Measurements from ENCODE around the gene PTPRD. TPM values are rescaled to one million over a fixed set of nuclear protein-coding genes. Genes with fewer than 3 reads are reported as not detected.
"Not testable (repeated sequence)": the region's sequence is repeated elsewhere in the genome, so short reads cannot be mapped to it uniquely, and the experiment has no call there.

PTPRD gene
- polyA plus RNA-seq, 3 donors, result 114 to 130 (median 117) TPM

DNA sequence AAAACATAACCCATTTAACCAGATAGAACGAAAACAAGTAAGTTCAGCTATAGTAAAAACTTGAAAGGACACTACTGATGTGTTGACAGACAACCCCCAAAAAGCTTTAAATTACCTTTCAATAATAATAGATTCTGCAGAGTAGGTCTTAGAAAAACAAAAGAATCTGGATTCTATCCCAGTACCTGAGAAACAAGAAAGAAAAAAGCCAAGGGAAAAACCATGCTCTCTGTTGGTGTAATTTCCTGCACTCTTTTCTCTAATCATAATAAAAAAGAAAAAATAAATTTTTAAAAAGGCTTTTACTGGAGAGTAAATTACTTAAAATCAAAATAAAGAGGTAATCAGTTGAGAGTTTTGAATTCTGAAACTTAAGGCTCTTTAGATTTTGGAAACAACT, 1090.4 kb downstream of the PTPRD start:
- DNase-seq (ENCODE audit: extremely low read depth in 1 of 11, low read depth in 9 of 11, low spot score in 4 of 11), result no peak

DNA sequence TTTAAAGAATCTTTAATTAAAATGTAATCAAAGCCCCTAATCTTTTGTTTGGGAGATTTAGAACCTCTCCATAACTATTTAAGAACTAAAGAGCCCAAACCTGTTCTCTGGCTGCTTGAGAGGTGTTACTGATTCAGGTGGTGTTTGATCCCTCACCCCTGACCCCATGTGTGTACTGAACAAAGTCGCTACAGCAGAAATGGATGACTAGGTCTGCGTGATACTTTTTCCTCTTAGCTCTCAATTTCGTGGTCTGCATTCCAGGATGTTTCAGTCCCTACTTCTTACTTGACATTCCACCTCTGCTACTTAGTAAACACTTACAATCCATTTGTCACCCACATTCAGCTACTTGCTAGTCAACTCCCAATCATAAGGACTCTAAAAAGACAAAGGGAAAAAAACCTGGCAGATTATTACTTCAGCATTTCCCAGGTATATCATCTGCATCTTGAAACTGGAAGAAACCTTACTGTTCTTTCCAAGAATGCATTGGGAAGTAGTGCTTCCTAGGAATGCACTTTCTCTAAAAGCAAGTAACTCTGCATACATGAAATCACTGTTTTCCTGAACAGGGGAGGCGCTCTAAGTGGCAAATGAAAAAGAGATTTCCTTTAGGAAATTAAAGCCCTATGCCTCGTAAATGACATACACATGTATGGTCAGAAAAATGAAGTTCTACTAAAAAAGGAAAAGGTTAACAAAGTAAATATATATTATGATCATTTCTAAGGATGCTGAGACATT, 1091.6 kb downstream of the PTPRD start:
- DNase-seq (ENCODE audit: extremely low read depth in 1 of 11, low read depth in 9 of 11, low spot score in 4 of 11), result no peak

DNA sequence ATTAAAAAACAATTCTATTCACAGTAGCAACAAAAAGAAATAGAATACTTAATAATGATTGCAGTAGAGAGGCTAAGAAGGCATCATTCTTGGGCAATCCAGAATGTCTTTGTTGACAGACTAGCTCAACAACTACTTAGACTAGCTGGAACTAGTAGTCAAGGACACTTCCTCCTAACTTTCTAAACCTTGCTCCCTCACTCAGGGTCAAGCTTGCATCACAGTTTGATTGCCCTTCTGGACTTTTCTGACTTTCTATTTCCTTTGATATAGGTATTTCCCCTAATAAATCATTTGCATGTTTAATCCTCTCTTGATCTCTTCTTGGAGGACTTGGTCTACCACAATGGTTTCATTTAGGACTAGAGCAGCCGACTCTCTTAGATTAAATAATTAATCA, 1107.9 kb downstream of the PTPRD start:
- no peak for DNase-seq (ENCODE audit: extremely low read depth in 1 of 11, low read depth in 9 of 11, low spot score in 4 of 11)

DNA sequence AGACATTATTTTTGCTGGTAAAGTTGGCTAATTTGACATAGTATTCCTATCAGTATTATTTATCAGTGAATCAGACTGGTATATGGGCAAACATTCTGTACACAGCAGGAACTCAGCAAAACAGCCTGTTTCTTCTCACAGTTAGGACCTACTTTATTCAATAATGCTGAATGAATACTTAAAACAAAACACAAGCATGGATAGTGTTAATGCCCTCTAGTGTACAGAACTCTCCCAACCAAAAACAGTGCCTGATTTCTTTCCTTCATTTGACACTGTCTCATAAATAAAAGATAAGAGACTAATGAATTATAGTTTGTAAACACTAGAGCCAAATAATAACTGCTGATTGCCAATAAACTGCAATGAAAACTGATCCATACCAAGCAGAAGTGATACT, 1113.3 kb downstream of the PTPRD start:
- peak in 1 of 11 donors; percentile 8 for DNase-seq (ENCODE audit: extremely low read depth in 1 of 11, low read depth in 9 of 11, low spot score in 4 of 11)

DNA sequence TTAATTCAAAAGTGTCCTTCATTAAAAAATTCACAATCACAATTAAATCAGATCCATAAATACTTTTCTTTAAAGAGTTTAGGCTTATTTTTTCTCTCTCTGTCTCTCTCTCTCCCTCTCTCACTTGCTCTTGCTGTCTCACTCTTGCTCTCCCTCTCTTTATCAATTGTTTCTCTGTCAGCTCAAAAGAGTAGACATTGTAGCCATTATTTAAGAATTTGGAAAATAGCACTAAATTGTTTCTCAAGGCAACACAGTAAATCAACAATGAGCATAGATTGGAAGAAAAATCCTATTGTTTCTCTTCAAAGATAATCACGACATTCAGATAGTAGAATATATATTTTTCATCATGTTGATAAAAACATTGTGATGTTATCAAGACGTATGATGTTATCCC, 1114.0 kb downstream of the PTPRD start:
- no peak for DNase-seq (ENCODE audit: extremely low read depth in 1 of 11, low read depth in 9 of 11, low spot score in 4 of 11)

DNA sequence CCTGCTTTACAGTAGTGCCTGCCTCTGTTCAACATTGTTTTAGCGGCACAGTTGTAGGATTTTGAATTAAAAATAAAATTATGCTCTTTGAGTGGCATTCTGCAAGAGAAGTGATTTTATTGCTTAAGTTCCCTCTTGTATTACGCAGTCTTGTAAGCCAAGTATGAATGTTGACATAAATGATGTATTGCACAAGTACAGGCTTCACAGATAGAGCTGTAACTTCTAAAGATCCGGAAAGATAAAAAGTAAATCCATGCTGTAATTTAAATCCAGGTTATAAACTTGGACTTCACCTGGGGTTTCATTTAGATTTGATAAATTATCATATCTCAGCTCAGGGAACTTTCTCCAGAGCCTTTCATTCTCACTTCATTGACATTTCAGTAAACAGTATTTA, 1114.7 kb downstream of the PTPRD start:
- DNase-seq (ENCODE audit: extremely low read depth in 1 of 11, low read depth in 9 of 11, low spot score in 4 of 11), result no peak

DNA sequence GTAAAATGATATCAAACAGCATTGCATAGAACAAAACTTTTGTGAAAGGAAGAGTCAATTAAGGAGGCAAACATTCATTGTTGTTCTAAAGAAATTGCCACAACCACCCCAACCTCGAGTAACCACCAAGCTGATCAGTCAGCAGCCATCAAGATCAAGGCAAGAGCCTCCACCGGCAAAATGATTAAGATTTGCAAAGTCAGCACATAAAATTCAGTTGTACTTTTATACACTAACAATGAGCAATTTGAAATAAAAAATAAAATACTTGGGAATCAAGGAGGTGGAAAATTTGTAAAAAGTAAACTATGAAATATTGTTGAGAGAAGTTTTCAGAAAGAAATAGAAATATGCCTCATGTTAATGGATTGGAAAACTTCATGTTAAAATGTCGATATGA, 1118.5 kb downstream of the PTPRD start:
- no peak for DNase-seq (ENCODE audit: extremely low read depth in 1 of 11, low read depth in 9 of 11, low spot score in 4 of 11)

DNA sequence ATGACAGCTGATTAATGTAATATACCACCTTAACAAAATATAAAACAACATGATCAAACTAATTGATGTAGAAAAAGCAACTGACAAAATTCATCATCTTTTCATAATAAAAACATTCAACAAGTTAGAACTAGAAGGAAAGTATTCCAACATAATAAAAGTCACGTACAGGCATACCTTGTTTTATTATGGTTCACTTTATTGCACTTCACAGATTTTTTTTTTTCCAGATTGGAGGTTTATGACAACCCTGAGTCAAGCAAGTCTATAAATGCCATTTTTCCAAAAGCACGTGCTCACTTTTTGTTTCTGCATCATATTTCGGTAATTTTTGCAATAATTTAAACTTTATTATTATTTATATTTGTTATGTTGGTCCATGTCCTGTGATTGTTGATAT, 1120.3 kb downstream of the PTPRD start:
- no peak for DNase-seq (ENCODE audit: extremely low read depth in 1 of 11, low read depth in 9 of 11, low spot score in 4 of 11)

DNA sequence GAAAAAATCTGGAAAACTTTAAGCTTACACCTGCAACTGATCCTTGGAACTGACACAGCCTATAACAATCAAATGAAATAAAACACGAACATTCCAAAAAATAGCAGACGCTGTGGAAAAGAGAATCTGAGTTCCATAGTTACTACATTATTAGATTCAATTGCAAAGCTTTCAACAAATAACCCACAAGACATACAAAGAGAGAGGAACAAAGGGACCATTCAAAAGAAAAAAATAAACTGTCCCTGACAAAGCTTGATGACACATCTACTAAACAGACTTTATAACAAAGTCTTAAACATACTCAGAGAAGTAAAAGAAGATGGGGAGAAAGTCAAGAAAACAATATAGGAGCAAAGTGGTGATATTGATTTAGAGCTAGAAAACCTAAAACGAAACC, 1123.6 kb downstream of the PTPRD start:
- no peak for DNase-seq (ENCODE audit: extremely low read depth in 1 of 11, low read depth in 9 of 11, low spot score in 4 of 11)

DNA sequence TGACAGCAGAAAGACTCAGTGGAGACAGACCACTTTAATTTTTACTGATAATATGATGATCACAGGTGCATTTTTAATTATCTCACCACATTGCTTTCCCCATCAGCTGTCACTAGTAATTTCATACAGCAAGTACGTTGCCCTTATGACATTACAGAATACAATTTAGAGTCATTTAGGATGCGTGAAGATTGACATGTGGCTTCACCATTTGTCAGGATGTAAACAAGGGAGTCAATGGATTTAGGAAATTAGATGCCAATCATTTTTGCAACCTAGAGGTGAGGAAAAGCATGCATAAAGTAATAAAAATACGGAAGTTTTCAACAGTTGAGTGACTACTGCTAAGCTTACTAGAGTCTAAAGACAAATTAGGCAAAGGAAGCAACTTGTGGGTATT, 1129.6 kb downstream of the PTPRD start:
- no peak for DNase-seq (ENCODE audit: extremely low read depth in 1 of 11, low read depth in 9 of 11, low spot score in 4 of 11)

DNA sequence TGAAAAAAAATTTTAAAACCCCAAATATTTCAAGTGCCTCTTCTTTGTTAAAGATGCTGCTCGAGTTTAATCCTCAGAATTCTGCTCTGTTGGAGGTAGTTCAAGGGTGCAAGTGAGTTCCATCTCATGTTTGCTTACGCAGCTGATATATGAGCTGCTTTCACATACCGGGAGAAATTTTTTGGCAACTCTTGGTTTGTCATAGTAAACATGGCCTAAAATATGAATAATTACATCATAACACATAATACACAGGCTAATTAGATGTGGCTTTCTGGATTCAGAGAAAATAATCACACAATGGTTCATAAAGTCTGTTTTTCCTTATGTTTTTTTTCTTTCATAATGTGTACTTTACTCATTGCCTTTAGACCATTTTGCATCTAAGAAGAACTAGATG, 1134.1 kb downstream of the PTPRD start:
- DNase-seq (ENCODE audit: extremely low read depth in 1 of 11, low read depth in 9 of 11, low spot score in 4 of 11), result peak in 1 of 11 donors; percentile 5

DNA sequence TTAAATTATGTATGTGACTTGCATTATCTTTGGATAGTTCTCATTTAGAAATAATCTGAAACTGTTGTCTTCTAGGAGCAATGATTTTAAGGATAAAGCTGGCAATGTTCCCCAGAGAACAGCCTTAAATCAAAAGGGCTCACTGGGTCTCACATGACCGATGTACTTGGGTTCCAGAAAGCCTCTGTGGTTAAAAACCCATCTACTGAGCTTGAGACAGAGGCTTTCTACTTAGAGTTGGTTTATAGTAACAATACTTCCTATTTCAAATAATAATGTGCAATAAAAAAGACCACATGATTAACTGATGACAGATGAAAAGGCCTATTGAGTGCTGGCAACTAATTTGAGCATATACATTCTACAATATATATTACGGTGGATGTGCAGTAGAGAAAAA, 1143.5 kb downstream of the PTPRD start:
- no peak for DNase-seq (ENCODE audit: extremely low read depth in 1 of 11, low read depth in 9 of 11, low spot score in 4 of 11)

DNA sequence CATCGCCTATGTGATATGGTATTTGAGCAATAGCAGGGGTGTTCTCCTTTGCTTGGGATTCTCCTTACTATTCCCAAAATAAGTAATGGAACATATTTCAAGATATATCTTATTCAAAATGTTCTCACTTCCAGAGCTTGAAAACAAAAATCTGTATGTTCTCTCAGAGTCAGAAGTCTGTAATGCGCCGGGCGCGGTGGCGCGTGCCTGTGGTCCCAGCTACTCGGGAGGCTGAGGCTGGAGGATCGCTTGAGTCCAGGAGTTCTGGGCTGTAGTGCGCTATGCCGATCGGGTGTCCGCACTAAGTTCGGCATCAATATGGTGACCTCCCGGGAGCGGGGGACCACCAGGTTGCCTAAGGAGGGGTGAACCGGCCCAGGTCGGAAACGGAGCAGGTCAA, 1170.9 kb downstream of the PTPRD start:
- DNase-seq (ENCODE audit: extremely low read depth in 1 of 11, low read depth in 9 of 11, low spot score in 4 of 11), result not testable (repeated sequence)

DNA sequence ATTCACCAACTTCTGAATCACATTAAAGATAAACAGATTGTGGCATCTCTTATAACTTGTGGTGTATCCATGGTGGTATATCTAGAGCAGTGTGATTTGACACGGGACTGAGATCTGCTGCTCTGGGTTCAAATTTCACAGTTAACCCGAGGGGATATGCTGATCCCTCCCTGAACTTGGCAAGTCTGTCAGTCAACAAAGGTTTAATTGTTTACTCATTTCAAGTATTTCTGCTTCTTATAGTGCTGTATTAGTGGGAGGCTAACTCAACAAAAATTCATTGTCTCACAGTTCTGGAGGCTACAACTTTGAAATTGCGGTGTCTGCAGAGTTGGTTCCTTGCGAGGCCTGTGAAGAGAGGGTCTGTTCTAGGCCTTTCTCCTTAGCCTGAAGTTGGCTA, 1175.2 kb downstream of the PTPRD start:
- no peak for DNase-seq (ENCODE audit: extremely low read depth in 1 of 11, low read depth in 9 of 11, low spot score in 4 of 11)

DNA sequence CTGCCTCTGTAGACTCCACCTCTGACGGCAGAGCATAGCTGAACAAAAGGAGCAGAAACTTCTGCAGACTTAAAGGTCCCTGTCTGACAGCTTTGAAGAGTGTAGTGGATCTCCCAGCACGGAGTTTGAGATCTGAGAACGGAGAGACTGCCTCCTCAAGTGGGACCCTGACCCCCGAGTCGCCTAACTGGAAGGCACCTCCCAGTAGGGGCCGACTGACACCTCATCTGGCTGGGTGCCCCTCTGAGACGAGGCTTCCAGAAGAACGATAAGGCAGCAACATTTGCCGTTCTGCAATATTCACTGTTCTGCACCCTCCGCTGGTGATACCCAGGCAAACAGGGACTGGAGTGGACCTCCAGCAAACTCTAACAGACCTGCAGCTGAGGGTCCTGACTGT, 1186.3 kb downstream of the PTPRD start:
- not testable (repeated sequence) for DNase-seq (ENCODE audit: extremely low read depth in 1 of 11, low read depth in 9 of 11, low spot score in 4 of 11)

DNA sequence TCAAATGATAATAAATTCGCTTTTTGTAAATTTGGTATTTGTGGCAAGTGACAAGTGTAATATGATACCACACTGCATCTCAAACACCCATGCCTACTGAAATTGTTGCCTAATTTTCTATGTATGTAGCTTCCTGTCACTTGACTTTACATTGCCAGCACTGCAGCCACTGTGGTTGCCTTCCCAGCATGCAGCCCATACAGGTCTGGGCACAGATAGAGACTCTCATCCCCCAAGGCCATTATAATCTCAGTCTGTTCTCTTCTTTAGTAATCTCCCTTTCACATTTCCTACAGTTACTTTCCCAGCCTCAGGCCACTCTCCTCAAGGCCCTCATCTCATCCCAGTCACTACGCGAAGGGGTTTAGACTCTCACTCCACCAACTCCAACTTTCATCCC, 1200.6 kb downstream of the PTPRD start:
- DNase-seq (ENCODE audit: extremely low read depth in 1 of 11, low read depth in 9 of 11, low spot score in 4 of 11), result no peak

DNA sequence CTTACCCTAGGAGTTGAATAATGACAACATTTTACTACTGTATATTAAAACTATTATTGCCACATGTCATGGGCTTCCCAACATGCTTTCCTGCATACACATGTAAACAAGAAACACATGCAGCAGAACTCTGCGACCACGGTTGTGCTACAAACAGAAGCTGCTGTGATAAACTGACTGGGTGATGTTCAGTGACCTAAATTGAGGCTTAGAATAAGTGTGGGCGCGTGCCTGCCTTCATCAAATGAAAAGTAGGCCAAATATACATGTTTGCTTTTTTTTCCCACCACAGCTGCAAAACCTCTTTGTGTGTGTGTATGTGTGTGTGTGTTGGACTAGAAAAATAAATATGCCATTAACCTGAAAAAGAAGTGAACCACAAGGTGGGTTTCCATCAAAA, 1202.1 kb downstream of the PTPRD start:
- DNase-seq (ENCODE audit: extremely low read depth in 1 of 11, low read depth in 9 of 11, low spot score in 4 of 11), result no peak

DNA sequence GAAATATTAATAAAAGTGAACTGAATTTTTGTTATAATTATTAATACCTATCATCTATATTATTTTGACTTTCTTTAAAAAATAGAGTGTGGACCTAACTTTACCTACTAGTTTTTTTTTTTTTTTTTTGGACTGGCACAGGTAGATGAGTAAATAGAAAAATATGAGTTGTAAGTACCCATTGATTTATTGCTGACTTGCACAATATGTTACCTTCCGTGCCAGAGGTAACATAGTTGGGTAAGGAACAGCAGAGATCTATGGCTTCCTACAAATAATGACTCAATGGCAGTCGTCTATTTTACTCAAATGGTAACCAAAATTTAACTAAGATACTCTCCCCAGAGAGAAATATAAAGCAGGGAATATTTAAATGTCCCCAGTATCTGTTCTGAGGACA, 1212.8 kb downstream of the PTPRD start:
- DNase-seq (ENCODE audit: extremely low read depth in 1 of 11, low read depth in 9 of 11, low spot score in 4 of 11), result no peak

DNA sequence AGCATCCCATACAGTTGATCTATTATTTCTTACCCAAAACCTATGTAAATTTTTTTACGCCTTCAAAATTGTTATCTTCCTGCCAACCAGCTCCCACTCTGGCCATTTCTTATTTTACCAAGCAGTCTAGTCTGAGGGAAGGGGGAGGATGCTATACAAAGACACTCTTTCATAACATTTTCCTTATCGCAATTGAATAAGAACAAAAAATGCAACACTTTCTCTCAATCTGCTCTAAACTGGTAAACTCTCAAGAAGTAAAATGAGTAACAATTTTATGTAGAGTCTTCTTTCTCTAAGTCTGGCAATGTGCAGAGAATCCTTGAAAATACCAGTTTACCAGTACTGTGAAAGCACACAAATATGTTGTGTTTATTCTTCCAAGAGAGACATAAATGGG, 1216.3 kb downstream of the PTPRD start:
- DNase-seq (ENCODE audit: extremely low read depth in 1 of 11, low read depth in 9 of 11, low spot score in 4 of 11), result no peak

DNA sequence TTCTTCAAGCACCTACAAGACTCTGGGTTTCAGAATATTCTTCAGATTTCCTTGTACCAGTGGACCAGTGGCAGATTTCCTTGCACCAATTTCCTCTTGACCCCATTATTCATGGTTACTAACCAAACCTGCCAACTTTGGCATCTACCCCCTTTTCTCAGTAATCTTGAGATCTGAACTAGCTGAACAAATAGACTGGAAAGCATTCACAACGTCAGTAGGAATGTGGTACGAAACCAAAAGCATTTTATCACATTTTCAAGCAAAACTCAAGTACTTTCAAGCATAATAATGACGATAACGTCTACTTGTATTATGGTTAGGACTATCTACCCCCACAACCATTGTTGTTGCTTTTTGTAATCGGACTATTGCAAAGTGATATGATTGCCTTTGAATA, 1217.3 kb downstream of the PTPRD start:
- no peak for DNase-seq (ENCODE audit: extremely low read depth in 1 of 11, low read depth in 9 of 11, low spot score in 4 of 11)

DNA sequence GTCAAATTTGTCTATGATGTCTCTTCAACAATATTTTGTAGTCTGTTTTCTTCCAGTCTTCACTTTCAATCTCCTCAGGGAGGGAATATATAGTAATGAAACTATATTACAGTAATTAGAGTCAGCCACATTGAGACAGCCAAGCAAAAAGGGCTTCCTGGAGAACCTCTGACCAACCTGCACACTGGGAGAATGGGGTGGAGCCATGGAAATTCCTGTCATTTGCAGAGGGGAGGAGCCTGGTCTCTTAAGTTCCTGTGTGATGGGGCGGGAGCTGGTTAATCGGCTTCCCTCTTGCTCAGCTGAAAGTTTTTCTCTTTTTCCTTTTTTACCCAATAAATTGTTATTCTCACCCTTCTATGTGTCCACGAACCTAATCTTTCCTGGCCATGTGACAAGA, 1220.0 kb downstream of the PTPRD start:
- DNase-seq (ENCODE audit: extremely low read depth in 1 of 11, low read depth in 9 of 11, low spot score in 4 of 11), result no peak

DNA sequence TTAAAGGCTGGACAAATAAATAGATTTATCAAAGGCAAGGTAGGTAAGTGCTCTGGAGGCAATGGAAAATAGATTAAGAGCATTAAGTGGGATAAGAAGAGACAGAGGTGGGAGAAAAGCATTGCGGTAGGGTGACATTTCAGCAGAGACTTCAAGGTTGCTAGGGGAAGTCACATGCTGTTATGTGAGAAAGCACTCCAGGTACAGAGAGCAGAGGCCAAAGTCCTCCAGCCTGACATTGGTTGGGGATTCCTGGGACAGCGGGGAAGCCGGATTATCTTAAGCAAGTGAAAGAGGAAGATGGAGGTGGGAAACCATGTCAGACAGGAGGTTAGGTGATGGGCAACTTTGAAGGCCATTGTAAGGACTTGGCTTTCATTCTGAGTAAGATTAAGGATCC, 1222.9 kb downstream of the PTPRD start:
- no peak for DNase-seq (ENCODE audit: extremely low read depth in 1 of 11, low read depth in 9 of 11, low spot score in 4 of 11)

Measured in renal cortex interstitium (tissue), 11 donors.